Osteoblast (primary cell): ENCODE results near the gene BIN2. TPM values are rescaled to one million over a fixed set of nuclear protein-coding genes. Genes with fewer than 3 reads are reported as not detected.

Source experiments
- DNase-seq: peaks from one replicate; pipeline ENCODE4 v3.0.0; 2011; ENCODE audit warnings: low spot score, mixed read lengths; ENCODE audit not compliant: insufficient read length; ENCODE audit errors: missing footprints
- H2AFZ ChIP-seq: 2 replicates; pipeline ENCODE4 v1.6.0; 2011; ENCODE audit warnings: mild to moderate bottlenecking, low read length
- H3K27ac ChIP-seq: 2 replicates; pipeline ENCODE4 v1.5.1; 2011; ENCODE audit warnings: mild to moderate bottlenecking, low read depth, low read length, moderate library complexity
- H3K27me3 ChIP-seq: 2 replicates; pipeline ENCODE4 v1.6.0; 2012; ENCODE audit warnings: mild to moderate bottlenecking, control low read depth, inconsistent platforms, low read length, moderate library complexity; ENCODE audit not compliant: insufficient read depth
- H3K36me3 ChIP-seq: 2 replicates; pipeline ENCODE4 v1.5.1; 2011; ENCODE audit warnings: mild to moderate bottlenecking, low read length, control low read depth, moderate library complexity; ENCODE audit not compliant: insufficient read depth
- H3K4me1 ChIP-seq: 2 replicates; pipeline ENCODE4 v1.5.1; 2011; ENCODE audit warnings: mild to moderate bottlenecking, low read length, control low read depth, moderate library complexity; ENCODE audit not compliant: insufficient read depth
- H3K4me2 ChIP-seq: 2 replicates; pipeline ENCODE4 v1.6.0; 2011; ENCODE audit warnings: mild to moderate bottlenecking, low read length; ENCODE audit not compliant: insufficient read depth
- H3K4me3 ChIP-seq: fragments of 200-600 bp; sonication (generic); 3 replicates; pipeline ENCODE4 v1.5.1; 2012; ENCODE audit warnings: mild to moderate bottlenecking, low read length, inconsistent platforms; ENCODE audit not compliant: insufficient read depth
- H3K79me2 ChIP-seq: 2 replicates; pipeline ENCODE4 v1.6.0; 2012; ENCODE audit warnings: mild to moderate bottlenecking, low read length, control low read depth, inconsistent platforms; ENCODE audit not compliant: insufficient read depth
- H3K9me3 ChIP-seq: 2 replicates; pipeline ENCODE4 v1.5.1; 2011; ENCODE audit warnings: low read depth, low read length, control low read depth
- H4K20me1 ChIP-seq: 2 replicates; pipeline ENCODE4 v1.6.0; 2012; ENCODE audit warnings: mild to moderate bottlenecking, low read length, control low read depth; ENCODE audit not compliant: insufficient read depth
- CTCF ChIP-seq: IDR thresholded peaks from 2 replicates; pipeline ENCODE4 v1.5.1; 2011; ENCODE audit warnings: mild to moderate bottlenecking, low read depth, low read length, moderate library complexity; ENCODE audit errors: extremely low read depth
- total RNA-seq: library from RNA; depleted of rRNA; stranded (reverse); fragments of >200 nt; gene quantifications from 2 replicates; pipeline ENCODE4 v1.2.3, GENCODE V29; 2012

The BIN2 gene
- total RNA-seq, 1 donor = under 0.01 TPM

GRCh38 chr12:51345681-51346080, 21.7 kb upstream of the BIN2 start:
- TF ChIP-seq CTCF = no peak
- H3K4me3 ChIP-seq = no peak overlapping the region
- no peaks in the 10 kb centered on the region for H3K79me2 ChIP-seq
- H3K27me3 ChIP-seq = no peaks in the 10 kb centered on the region
- peak overlapping the region; percentile 40 for H3K4me2 ChIP-seq
- H2AFZ ChIP-seq = peak overlapping the region; percentile 32
- H3K36me3 ChIP-seq = no peaks in the 10 kb centered on the region
- peak; percentile 85 for DNase-seq
- peaks cover 30% of the 10 kb centered on the region for H3K4me1 ChIP-seq
- no peaks in the 10 kb centered on the region for H3K9me3 ChIP-seq
- H4K20me1 ChIP-seq = no peaks in the 10 kb centered on the region
- no peak overlapping the region for H3K27ac ChIP-seq

- Histone ChIP-seq H3K27me3 (no peaks in the 10 kb centered on the region), H3K4me2 (no peak overlapping the region), H3K4me3 (no peak overlapping the region), H2AFZ (no peak overlapping the region), H4K20me1 (no peaks in the 10 kb centered on the region), H3K9me3 (no peaks in the 10 kb centered on the region), H3K4me1 (peaks cover 22% of the 10 kb centered on the region), H3K36me3 (no peaks in the 10 kb centered on the region), H3K79me2 (no peaks in the 10 kb centered on the region), H3K27ac (no peak overlapping the region)
- no peak for TF ChIP-seq CTCF
- no peak for DNase-seq
Measured at GRCh38 chr12:51343201-51343600, 19.2 kb upstream of the BIN2 start.

GRCh38 chr12:51342416-51342815, 18.4 kb upstream of the BIN2 start:
- H3K4me3 ChIP-seq = no peak overlapping the region
- H2AFZ ChIP-seq = peak overlapping the region; percentile 29
- peaks cover 22% of the 10 kb centered on the region for H3K4me1 ChIP-seq
- DNase-seq = no peak
- no peaks in the 10 kb centered on the region for H3K36me3 ChIP-seq
- no peak for TF ChIP-seq CTCF
- no peaks in the 10 kb centered on the region for H3K9me3 ChIP-seq
- no peak overlapping the region for H3K27ac ChIP-seq
- H3K27me3 ChIP-seq = no peaks in the 10 kb centered on the region
- no peaks in the 10 kb centered on the region for H3K79me2 ChIP-seq
- H4K20me1 ChIP-seq = no peaks in the 10 kb centered on the region
- H3K4me2 ChIP-seq = no peak overlapping the region

- H3K27ac ChIP-seq = peak overlapping the region; percentile 38
- peak overlapping the region; percentile 70 for H3K4me3 ChIP-seq
- H3K4me2 ChIP-seq = peak overlapping the region; percentile 96
- H2AFZ ChIP-seq = peak overlapping the region; percentile 98
- H3K27me3 ChIP-seq = no peaks in the 10 kb centered on the region
- peak; percentile 99 for TF ChIP-seq CTCF
- peak; percentile 89 for DNase-seq
- no peaks in the 10 kb centered on the region for H3K9me3 ChIP-seq
- no peaks in the 10 kb centered on the region for H3K79me2 ChIP-seq
- H3K4me1 ChIP-seq = peaks cover 16% of the 10 kb centered on the region
- H3K36me3 ChIP-seq = no peaks in the 10 kb centered on the region
- no peaks in the 10 kb centered on the region for H4K20me1 ChIP-seq
Measured at GRCh38 chr12:51341251-51342007, 17.5 kb upstream of the BIN2 start.
